Measurements from ENCODE around the gene CLEC2L. TPM values are rescaled to one million over a fixed set of nuclear protein-coding genes. Genes with fewer than 3 reads are reported as not detected.
A peak's percentile ranks its signal among the peaks of the same experiment; 100 is the strongest.

Gene CLEC2L
- total RNA-seq, 4 donors from 2014 or later = 0.21 to 0.43 (median 0.26) TPM; not detected in 1

DNA sequence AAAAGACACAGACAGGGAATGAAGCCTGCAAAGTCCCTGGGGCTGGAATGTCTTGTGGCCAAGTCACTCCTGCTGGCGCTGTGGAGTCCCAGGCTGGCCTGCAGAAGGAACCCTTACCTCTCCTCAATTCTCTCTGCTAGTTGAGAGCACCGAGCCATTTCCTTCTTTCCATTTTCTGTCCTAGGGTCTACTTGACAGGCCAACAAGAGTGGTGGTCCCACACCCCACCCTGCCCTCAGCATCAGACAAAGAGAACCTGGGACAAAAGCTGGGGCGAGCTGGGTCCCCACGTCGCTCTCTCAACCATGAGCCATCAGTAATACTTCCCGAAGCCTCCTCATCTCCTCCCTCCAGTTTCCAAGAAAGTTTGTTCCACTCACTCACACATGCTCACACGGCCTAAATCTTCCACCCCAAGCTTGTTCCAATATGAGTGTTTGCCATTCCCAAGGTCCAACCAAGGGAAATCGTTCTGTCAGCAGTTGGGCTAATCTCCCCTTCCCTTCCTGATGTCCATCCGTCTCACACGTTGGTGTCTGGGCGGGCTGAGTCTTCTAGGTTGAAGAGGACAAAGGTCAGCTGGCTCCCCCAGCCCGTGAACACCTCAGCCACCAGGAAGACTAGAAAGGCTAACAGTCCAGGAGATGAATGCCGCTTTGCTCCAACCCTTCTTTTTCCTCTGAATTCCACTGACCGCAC lies 44.3 kb downstream of the CLEC2L start:
- no peaks in the 10 kb centered on the region for H3K4me1 ChIP-seq
- TF ChIP-seq, protein P1, sequence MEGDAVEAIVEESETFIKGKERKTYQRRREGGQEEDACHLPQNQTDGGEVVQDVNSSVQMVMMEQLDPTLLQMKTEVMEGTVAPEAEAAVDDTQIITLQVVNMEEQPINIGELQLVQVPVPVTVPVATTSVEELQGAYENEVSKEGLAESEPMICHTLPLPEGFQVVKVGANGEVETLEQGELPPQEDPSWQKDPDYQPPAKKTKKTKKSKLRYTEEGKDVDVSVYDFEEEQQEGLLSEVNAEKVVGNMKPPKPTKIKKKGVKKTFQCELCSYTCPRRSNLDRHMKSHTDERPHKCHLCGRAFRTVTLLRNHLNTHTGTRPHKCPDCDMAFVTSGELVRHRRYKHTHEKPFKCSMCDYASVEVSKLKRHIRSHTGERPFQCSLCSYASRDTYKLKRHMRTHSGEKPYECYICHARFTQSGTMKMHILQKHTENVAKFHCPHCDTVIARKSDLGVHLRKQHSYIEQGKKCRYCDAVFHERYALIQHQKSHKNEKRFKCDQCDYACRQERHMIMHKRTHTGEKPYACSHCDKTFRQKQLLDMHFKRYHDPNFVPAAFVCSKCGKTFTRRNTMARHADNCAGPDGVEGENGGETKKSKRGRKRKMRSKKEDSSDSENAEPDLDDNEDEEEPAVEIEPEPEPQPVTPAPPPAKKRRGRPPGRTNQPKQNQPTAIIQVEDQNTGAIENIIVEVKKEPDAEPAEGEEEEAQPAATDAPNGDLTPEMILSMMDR (IDR thresholded peaks at IDR 0.05) = no peak
- no peak for TF ChIP-seq POLR2A (IDR thresholded peaks at IDR 0.05)
- no peak overlapping the region for H3K4me3 ChIP-seq
- no peaks in the 10 kb centered on the region for H3K9me3 ChIP-seq
- DNase-seq = no peak
- H3K36me3 ChIP-seq = no peaks in the 10 kb centered on the region
- intact Hi-C loops (cut with DNase I; ENCODE audit: low total_unique reads) = no loop called here
- no peak overlapping the region for H3K27ac ChIP-seq
- no peaks in the 10 kb centered on the region for H3K27me3 ChIP-seq

DNA sequence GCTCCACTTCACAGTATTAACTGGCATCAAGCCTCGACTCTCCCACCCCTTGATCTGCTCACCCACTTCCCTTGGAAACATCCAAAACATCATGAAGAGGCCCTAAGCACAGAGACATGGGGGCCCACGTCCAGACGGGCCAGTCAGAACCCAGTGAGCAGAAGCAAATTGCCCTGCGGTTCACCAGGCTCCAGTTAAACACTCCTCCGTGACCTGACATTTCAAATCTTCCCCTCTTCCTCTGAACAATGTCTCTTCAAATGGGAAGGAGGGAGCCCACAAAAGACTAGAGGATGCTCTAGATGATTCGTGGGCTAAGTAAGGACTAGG lies 44.8 kb downstream of the CLEC2L start:
- Histone ChIP-seq H3K36me3 (no peaks in the 10 kb centered on the region), H3K4me1 (no peaks in the 10 kb centered on the region), H3K27ac (no peak overlapping the region), H3K4me3 (no peak overlapping the region), H3K27me3 (no peaks in the 10 kb centered on the region), H3K9me3 (no peaks in the 10 kb centered on the region)
- TF ChIP-seq, protein P1 (IDR thresholded peaks at IDR 0.05) = no peak
- TF ChIP-seq POLR2A (IDR thresholded peaks at IDR 0.05) = no peak
- intact Hi-C loops (cut with DNase I; ENCODE audit: low total_unique reads) = no loop called here
- DNase-seq = no peak

DNA sequence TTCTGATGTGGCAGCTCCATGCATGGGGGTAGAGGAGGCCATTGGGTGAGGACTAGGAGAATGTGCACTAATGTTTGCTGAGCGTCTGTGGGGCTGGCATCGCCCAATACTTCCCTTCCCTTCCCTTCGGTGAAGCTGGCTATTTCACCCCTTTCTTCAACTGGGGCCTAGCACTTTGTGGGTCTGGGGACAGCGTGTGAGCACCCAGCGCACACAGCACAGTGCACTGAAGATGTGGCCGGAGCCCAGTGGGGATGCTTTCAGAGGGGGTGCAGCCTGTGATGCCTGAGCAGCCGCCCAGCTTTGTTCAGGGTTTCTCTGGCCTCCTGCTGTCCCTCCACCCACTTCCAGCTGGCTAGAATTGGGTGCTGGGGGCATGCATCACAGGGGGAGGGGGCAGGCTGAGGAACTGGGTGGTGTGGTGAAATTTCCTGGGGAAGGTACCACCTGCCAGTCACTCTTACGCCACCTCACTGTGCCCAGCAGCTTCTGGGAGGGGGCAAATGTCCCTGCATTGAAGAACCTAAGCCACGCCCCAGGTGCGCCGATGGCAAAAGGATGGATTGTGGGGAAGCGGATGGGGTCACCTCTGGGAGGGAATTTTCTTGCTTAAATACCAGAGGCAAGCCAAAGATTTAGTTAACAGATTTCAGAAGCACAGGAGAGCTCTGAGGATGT lies 45.5 kb downstream of the CLEC2L start:
- H3K36me3 ChIP-seq = no peaks in the 10 kb centered on the region
- H3K27me3 ChIP-seq = no peaks in the 10 kb centered on the region
- H3K4me1 ChIP-seq = no peaks in the 10 kb centered on the region
- intact Hi-C loops (cut with DNase I; ENCODE audit: low total_unique reads) = no loop called here
- no peak for TF ChIP-seq POLR2A (IDR thresholded peaks at IDR 0.05)
- TF ChIP-seq, protein P1 (IDR thresholded peaks at IDR 0.05) = no peak
- no peaks in the 10 kb centered on the region for H3K9me3 ChIP-seq
- DNase-seq = no peak
- no peak overlapping the region for H3K4me3 ChIP-seq
- no peak overlapping the region for H3K27ac ChIP-seq

DNA sequence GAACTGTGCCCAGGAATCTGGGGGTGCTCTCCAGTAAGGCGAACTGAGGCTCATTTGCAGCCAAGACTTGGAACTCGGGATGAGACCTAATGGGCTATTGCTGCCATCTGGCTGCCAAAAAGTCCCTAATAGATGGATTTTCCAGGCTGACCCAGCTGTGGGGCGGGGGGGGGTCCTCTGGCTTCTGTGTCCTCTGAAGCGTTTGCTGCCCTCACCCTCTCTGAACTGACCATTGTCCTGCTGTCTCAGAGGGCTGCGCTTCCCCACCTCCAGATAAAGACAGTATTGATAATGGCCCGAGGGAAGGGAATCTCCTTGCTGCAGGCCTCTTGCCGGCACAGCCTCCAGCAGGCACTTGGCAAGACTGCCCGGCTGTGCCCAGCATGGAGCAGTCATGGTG lies 46.6 kb downstream of the CLEC2L start:
- DNase-seq = no peak
- H3K4me3 ChIP-seq = no peak overlapping the region
- TF ChIP-seq POLR2A (IDR thresholded peaks at IDR 0.05) = no peak
- TF ChIP-seq, protein P1 (IDR thresholded peaks at IDR 0.05) = peak in 2 of 4 experiments; percentile 5 to 6
- no peaks in the 10 kb centered on the region for H3K36me3 ChIP-seq
- H3K27ac ChIP-seq = no peak overlapping the region
- H3K4me1 ChIP-seq = no peaks in the 10 kb centered on the region
- intact Hi-C loops (cut with DNase I; ENCODE audit: low total_unique reads) = no loop called here
- H3K27me3 ChIP-seq = no peaks in the 10 kb centered on the region
- H3K9me3 ChIP-seq = no peaks in the 10 kb centered on the region

DNA sequence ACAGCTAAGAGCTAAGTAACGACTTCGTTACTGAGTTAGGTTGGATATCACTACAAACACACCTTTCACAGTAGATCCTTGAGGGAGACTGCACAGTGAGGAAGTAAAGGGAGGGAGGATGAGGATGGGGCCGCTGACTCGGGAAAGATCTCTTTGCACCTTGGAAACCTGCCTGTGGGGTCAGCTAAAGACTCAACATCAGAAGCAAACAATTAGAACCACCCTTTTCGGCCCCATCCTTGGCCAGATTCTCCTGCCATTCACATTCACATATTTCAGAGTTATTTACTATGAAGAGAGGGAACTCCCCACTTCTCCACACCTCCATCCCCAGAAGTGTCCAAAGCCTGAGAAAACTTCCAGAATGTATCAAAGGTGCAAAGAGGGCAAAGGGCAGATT lies 47.1 kb downstream of the CLEC2L start:
- H3K36me3 ChIP-seq = no peaks in the 10 kb centered on the region
- DNase-seq = no peak

More for the DNA sequence above, 47.1 kb downstream of the CLEC2L start:
- H3K4me1 ChIP-seq = no peaks in the 10 kb centered on the region
- no peak overlapping the region for H3K27ac ChIP-seq
- H3K27me3 ChIP-seq = no peaks in the 10 kb centered on the region
- no peaks in the 10 kb centered on the region for H3K9me3 ChIP-seq
- TF ChIP-seq, protein P1 (IDR thresholded peaks at IDR 0.05) = no peak
- TF ChIP-seq POLR2A (IDR thresholded peaks at IDR 0.05) = no peak
- intact Hi-C loops (cut with DNase I; ENCODE audit: low total_unique reads) = no loop called here
- no peak overlapping the region for H3K4me3 ChIP-seq
